ENCODE results near the gene AQP4.

AQP4 gene

DNA sequence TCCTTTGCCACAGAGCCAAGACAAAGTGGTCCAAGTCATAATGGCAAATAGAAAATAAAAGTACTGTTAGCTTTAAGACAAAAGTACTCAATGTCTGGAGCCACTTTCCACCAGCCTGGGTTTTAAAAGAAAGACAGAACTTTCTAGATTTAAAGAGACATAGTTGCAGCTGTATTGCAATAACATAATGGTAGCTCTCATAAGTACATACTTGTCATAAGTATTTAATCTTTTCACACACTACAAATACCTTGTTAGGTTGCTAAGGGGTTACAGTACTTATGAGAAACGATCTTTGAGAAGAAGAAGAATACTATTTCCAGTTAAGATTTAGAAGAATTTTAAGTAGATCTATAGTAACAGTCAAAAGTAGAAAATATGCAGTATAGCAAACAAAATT is 28.9 kb upstream of the AQP4 start:
- no peak overlapping the region for H3K4me3 ChIP-seq (ENCODE audit: low read depth, low read length)
- TF ChIP-seq, protein P1, sequence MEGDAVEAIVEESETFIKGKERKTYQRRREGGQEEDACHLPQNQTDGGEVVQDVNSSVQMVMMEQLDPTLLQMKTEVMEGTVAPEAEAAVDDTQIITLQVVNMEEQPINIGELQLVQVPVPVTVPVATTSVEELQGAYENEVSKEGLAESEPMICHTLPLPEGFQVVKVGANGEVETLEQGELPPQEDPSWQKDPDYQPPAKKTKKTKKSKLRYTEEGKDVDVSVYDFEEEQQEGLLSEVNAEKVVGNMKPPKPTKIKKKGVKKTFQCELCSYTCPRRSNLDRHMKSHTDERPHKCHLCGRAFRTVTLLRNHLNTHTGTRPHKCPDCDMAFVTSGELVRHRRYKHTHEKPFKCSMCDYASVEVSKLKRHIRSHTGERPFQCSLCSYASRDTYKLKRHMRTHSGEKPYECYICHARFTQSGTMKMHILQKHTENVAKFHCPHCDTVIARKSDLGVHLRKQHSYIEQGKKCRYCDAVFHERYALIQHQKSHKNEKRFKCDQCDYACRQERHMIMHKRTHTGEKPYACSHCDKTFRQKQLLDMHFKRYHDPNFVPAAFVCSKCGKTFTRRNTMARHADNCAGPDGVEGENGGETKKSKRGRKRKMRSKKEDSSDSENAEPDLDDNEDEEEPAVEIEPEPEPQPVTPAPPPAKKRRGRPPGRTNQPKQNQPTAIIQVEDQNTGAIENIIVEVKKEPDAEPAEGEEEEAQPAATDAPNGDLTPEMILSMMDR (IDR thresholded peaks at IDR 0.05; ENCODE audit: low read depth, low read length), result no peak
- no peak for DNase-seq (ENCODE audit: low read depth, low spot score)
- in situ Hi-C loops (cut with HindIII; ENCODE audit: low sequenced_read_pairs), result no loop called here

DNA sequence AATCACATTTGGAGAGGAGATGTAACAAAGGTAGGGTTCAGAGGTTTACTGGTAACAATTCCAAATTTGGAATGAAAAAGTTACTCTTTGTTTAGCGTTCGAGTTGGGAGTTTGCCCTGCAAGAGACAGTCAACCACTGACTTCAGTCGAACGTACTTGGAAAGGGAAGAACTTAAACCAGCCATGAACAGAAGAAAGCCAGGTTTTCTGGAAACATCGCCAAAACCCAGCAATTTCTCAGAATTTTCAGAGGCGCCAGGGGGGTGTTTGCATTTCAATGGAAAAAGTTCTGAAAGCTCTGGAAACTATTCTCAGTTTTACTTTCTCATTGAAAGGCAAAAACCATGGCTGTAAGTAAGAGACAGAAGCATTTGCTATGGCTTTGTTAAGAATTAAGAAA is 28.5 kb upstream of the AQP4 start:
- no peak overlapping the region for H3K4me3 ChIP-seq (ENCODE audit: low read depth, low read length)

DNA sequence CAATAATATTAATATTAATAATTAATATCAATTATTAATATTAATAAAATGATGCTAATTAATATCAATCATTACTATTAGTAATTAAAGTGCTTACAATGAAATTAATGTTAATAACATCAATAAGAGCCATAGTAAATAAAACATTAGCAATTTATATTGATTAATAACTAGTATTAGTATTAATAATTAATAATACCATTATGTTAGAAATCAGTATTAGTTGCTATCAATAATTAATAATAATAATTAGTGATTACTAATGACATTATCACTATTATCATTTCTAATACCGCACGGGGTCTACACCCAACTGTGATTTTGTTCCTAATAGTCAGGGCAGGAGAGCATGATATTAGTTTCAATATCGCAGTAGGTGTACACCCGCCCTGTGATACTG is 22.8 kb upstream of the AQP4 start:
- in situ Hi-C loops (cut with HindIII; ENCODE audit: low sequenced_read_pairs), result no loop called here
- no peak for DNase-seq (ENCODE audit: low read depth, low spot score)
- no peak overlapping the region for H3K4me3 ChIP-seq (ENCODE audit: low read depth, low read length)
- TF ChIP-seq, protein P1 (IDR thresholded peaks at IDR 0.05; ENCODE audit: low read depth, low read length), result no peak

More for the DNA sequence above, 28.5 kb upstream of the AQP4 start:
- in situ Hi-C loops (cut with HindIII; ENCODE audit: low sequenced_read_pairs), result no loop called here
- TF ChIP-seq, protein P1 (IDR thresholded peaks at IDR 0.05; ENCODE audit: low read depth, low read length), result no peak
- no peak for DNase-seq (ENCODE audit: low read depth, low spot score)

DNA sequence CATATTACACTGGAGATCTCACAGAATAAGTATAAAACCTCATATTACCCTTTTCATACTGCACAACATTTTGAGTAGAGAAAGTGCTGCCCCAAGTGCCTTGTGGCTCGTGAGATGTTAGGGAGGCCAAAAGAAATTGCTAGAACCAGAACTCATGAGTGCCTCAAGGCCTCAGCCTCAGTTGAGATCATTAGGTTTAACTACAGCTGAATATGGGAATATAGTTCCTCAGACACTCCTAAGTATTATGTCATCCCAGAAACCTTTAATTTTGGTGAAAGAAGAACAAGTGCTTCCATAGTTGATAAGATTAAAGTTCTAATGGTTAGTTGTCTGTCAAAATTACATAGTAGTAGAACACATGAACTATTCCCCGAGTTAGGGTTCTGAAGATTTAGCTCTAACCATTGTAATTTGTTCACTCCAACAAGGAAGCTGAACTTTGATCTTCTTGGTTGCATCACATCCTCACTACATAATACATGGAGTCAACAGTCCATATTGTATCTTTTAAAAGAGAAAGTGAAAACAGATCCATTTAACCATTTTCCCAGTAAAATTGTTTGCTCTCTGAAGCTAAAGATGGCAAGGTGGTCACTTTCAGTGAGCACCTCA is 9.6 kb upstream of the AQP4 start:
- in situ Hi-C loops (cut with HindIII; ENCODE audit: low sequenced_read_pairs), result no loop called here
- no peak for DNase-seq (ENCODE audit: low read depth, low spot score)
- no peak overlapping the region for H3K4me3 ChIP-seq (ENCODE audit: low read depth, low read length)
- TF ChIP-seq, protein P1 (IDR thresholded peaks at IDR 0.05; ENCODE audit: low read depth, low read length), result no peak

DNA sequence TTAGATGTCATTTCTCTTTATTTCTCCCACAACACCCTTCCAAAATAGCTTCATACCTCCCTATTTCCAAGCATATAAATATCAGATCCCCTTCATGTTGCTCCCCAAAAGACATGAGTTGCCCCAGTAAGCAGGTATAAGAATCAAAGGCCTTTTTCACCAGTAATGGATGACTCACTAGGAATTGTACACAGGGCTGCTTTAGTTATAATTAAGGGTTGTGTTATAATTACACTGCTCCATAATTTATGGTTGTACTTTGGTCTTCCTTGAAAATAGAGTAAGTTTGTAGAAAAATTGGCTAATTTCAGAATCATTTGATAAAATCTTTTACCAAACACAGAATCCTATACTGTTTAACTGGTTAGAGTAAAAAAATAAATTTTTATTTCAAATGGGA is 8.8 kb upstream of the AQP4 start:
- in situ Hi-C loops (cut with HindIII; ENCODE audit: low sequenced_read_pairs), result no loop called here
- TF ChIP-seq, protein P1 (IDR thresholded peaks at IDR 0.05; ENCODE audit: low read depth, low read length), result no peak
- DNase-seq (ENCODE audit: low read depth, low spot score), result no peak
- no peak overlapping the region for H3K4me3 ChIP-seq (ENCODE audit: low read depth, low read length)

DNA sequence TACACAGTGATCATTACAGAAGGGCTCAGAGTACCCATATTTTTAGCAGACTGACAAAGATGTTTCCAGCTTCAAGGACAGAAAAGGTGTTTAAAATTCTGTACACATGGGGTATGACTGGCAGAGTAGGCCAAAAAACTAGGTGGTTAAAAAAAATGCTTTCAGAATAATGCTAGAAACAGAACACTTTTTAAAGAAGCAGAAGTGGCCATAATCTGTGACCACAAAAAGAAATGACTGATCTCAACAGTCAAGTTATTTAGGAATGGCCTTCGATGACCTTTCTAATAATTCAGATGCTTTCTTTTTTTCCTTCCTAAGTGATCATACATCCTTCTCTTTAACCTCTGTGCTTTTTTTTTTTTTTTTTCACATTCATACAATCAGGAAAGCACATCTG is 4.1 kb upstream of the AQP4 start:
- no peak overlapping the region for H3K4me3 ChIP-seq (ENCODE audit: low read depth, low read length)
- in situ Hi-C loops (cut with HindIII; ENCODE audit: low sequenced_read_pairs), result no loop called here
- TF ChIP-seq, protein P1 (IDR thresholded peaks at IDR 0.05; ENCODE audit: low read depth, low read length), result no peak
- no peak for DNase-seq (ENCODE audit: low read depth, low spot score)

Measured in astrocyte of the spinal cord (primary cell).